ENCODE data around the gene CD14.
"Not testable (repeated sequence)": the region's sequence is repeated elsewhere in the genome, so short reads cannot be mapped to it uniquely, and the experiment has no call there.

Gene CD14

GRCh38 chr5:140593070-140593469 is 39.9 kb downstream of the CD14 start:
- DNase-seq: not testable (repeated sequence)

- no peak for DNase-seq
Observed at GRCh38 chr5:140591747-140592372, 41.1 kb downstream of the CD14 start.

GRCh38 chr5:140590861-140591260 is 42.1 kb downstream of the CD14 start:
- DNase-seq: no peak

GRCh38 chr5:140588311-140589070 is 44.5 kb downstream of the CD14 start:
- DNase-seq: no peak

- DNase-seq: no peak
Observed at GRCh38 chr5:140587495-140587894, 45.5 kb downstream of the CD14 start.
